Measurements from ENCODE around the gene GIPC2.
"Not testable (repeated sequence)": the region's sequence is repeated elsewhere in the genome, so short reads cannot be mapped to it uniquely, and the experiment has no call there.

The GIPC2 gene

GRCh38 chr1:78070210-78070609 lies 24.4 kb downstream of the GIPC2 start:
- no peak for DNase-seq

GRCh38 chr1:78070758-78071157 lies 25.0 kb downstream of the GIPC2 start:
- no peak for DNase-seq

- no peak for DNase-seq
Measured at GRCh38 chr1:78071696-78072095, 25.9 kb downstream of the GIPC2 start.

- DNase-seq = no peak
Measured at GRCh38 chr1:78072216-78072615, 26.4 kb downstream of the GIPC2 start.

- DNase-seq = no peak
Measured at GRCh38 chr1:78073441-78073840, 27.7 kb downstream of the GIPC2 start.

- no peak for DNase-seq
Measured at GRCh38 chr1:78075621-78076020, 29.9 kb downstream of the GIPC2 start.

GRCh38 chr1:78078358-78078757 lies 32.6 kb downstream of the GIPC2 start:
- DNase-seq = no peak

- no peak for DNase-seq
Measured at GRCh38 chr1:78079580-78079979, 33.8 kb downstream of the GIPC2 start.

GRCh38 chr1:78080767-78081166 lies 35.0 kb downstream of the GIPC2 start:
- DNase-seq = no peak

GRCh38 chr1:78081980-78082860 lies 36.5 kb downstream of the GIPC2 start:
- DNase-seq = no peak

- not testable (repeated sequence) for DNase-seq
Measured at GRCh38 chr1:78084639-78085038, 38.9 kb downstream of the GIPC2 start.

GRCh38 chr1:78086697-78087096 lies 40.9 kb downstream of the GIPC2 start:
- DNase-seq = no peak

- DNase-seq = no peak
Measured at GRCh38 chr1:78088015-78088414, 42.2 kb downstream of the GIPC2 start.

GRCh38 chr1:78088486-78088885 lies 42.7 kb downstream of the GIPC2 start:
- no peak for DNase-seq

GRCh38 chr1:78089010-78089409 lies 43.2 kb downstream of the GIPC2 start:
- DNase-seq = no peak

- DNase-seq = no peak
Measured at GRCh38 chr1:78090472-78091133, 44.8 kb downstream of the GIPC2 start.

- DNase-seq = no peak
Measured at GRCh38 chr1:78091215-78091813, 45.5 kb downstream of the GIPC2 start.

- DNase-seq = no peak
Measured at GRCh38 chr1:78091886-78092285, 46.1 kb downstream of the GIPC2 start.

GRCh38 chr1:78092643-78093042 lies 46.9 kb downstream of the GIPC2 start:
- no peak for DNase-seq

- DNase-seq = no peak
Measured at GRCh38 chr1:78093560-78093959, 47.8 kb downstream of the GIPC2 start.

GRCh38 chr1:78094639-78095038 lies 48.9 kb downstream of the GIPC2 start:
- no peak for DNase-seq

GRCh38 chr1:78095593-78095992 lies 49.8 kb downstream of the GIPC2 start:
- no peak for DNase-seq

GRCh38 chr1:78096017-78096416 lies 50.3 kb downstream of the GIPC2 start:
- DNase-seq = no peak

- no peak for DNase-seq
Measured at GRCh38 chr1:78096976-78097375, 51.2 kb downstream of the GIPC2 start.
